GM19324 (cell line): ENCODE data around the gene ROBO4.

ENCODE experiments used
- ATAC-seq: cut with Tn5 transposase; IDR thresholded peaks from one replicate; pipeline ENCODE4 v1.9.1; 2021; ENCODE audit warnings: mild to moderate bottlenecking, moderate library complexity; ENCODE audit not compliant: unreplicated experiment, low FRiP score

ROBO4 gene

DNA sequence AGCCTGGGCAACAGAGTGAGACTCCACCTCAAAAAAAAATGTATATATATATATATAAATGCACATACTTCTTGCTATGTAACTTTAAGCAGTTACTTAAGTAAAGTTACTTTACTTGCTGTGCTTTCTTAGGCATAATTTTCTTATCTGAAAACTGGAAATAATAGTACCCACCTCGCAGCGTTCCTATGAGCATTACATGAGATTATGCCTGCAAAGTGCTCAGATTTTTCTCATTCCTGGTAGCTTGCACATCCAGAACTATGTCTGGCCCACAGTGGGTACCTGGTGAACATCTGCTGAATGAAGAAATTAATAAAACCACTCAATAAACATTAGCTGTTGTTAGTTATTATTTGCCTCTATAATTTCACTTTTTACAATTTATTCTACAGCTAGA is 38.5 kb downstream of the ROBO4 start:
- ATAC-seq, result no peak

DNA sequence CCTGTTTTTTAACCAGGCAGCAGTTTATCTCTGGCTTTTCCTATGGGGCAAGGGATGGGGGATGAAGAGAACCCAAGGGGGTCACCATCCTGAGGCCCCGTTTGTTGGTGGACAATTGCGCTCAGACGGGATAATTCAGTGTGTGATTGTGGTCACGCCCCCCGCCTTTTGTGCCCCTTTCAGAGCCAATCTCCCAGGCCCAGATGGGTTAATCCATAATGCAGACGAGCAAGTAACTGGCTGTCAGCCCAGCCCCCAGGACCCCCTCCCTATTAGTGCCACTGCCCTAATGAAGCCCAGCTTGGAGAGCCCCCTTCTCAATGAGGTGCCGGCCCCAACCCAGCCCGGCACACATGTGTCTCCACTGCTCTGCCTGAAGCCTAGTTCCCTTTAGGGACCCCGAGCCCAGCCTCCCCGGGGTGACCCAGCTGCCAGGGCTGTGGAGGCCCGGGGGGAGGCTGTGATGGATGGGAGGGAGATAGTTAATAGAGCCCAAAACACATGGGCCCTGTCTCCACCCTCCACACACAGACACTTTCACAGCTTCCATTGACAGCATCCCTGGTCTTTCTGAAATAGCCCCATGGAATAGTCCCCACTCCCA is 51.5 kb downstream of the ROBO4 start:
- no peak for ATAC-seq

DNA sequence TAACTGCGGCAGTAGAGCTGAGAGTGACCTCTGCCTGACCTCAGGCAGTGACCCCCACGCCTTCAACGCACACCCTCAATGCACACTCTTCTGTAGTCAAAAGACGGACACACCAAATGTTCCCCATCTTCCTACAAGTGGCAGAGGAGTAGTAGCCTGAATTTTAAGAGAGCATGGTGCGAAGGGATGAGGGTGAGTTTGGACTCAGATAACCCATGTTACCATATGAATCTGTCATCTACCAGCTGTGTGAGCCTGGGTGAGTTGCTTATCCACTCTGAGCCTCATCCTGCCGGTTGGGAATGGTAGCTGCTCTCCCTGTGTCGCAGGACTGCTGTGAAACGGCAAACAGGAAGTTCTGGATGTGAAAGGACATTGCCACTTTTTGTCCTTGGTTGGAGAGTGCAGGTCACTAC is 53.0 kb downstream of the ROBO4 start:
- ATAC-seq, result no peak

DNA sequence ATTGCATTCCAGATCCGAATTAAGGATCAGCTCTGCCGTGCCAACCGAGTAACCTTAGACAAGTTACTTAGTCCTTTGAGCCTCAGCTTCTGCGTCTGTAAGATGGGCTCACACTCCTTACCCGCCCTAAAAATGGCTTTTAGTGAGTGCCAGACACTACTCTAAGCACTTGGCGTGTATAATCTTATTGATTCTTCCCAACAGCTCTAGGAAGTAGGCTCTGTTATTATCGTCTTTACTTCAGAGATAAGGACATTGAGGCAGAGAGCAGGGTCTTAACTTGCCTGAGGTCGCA is 54.1 kb downstream of the ROBO4 start:
- ATAC-seq, result no peak

DNA sequence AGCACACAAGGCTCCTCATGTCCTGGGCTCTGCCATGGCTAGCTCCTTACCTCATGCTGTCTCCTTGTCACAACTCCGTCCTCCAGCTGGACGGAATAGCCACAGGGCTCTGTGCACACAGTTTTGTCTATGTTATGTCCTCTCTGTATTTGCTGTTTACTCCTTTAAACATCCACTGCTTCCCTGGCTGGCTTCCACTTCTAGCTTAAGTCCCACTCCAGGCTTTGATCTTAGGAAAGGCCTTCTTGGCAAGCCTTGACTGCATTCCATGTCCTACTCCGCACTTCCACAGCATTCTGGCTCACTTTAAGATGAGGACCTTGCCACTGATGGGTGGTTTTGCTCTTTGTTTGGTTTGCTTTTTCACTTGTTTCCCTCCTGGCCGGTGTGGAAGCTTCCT is 55.4 kb downstream of the ROBO4 start:
- ATAC-seq, result no peak

DNA sequence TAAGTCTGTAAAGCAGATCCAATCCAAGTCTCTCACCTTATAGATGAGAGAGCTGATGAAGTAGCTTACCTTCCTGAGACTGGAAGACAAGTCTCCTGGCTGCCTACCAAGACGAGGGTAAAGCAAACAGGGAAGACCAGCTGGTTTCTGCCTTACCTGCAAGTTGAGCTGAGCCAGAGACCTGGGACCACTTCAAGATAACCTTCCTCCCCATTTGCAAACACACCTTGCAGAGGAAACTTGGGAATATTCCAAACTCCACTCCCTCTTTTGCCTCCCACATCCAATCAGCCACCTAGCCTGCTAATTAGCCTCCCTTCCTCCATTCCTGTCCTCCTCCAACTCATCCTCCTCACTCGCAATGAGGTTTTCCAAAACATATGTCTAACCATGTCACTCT is 55.8 kb downstream of the ROBO4 start:
- no peak for ATAC-seq

DNA sequence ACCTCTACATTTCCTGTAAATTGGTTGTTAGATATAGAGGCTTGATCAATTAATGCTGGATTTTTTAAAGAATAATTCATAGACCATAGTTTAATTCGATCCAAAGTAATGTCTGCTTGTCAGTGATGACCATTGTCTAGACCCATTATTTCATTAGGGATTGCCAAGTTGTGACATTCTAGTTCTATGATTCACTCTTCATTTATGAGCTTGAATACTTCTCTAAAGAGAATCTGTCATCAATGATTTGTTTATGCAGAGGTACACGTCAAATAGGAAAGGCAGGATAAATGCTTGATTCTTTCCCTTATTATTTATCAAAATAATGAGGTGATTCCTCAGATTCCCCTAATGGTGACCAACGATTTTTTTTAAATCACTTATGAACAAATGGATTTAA is 56.5 kb downstream of the ROBO4 start:
- no peak for ATAC-seq

DNA sequence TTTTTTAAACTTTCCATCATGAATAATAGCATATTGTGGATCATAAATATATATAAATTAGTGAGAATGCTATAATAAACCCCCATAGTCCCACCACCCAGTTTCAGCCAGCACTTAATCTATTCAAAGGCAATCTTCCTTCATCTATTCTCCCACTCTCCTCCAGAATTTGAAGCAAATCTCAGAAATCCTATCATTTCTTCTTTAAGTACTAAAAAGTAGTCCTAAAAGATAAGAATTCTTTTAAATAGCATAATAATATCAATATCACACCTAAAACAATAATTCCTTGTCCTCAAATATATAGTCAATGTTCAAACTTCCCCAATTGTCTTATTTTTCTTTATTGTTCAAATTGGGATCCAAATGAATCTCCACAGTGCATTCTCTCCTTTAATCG is 57.0 kb downstream of the ROBO4 start:
- ATAC-seq, result no peak

DNA sequence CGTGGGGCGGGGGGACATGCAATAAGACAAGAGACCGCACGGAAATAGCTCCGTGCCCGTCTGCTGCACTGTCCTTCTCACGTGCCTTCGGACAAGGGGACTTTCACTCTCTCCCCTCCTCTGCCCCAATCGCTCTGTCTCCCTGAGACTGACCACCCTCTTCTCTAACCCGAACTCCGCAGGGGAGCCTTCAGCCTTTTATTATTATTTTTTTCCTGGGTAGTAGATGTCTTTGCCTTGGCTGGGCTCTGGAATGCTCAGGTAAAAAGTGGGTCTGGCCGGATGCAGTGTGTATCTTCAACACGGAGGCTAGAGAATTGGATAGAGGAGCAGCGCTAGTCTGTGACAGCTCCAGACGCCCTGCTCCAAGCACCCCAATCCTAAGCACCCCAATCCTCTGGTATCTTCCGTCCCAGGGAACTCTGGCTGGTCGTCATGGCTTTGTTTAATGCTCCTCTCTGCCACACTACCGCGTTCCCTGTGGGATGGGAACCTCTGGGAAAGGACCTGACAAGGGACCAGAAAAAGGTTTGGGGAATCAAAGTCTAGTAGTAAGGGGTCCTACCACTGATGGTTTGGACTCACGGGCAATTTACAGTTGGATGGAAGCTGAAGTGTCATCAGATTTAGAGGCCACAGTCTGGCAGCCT is 57.6 kb downstream of the ROBO4 start:
- ATAC-seq, result no peak

DNA sequence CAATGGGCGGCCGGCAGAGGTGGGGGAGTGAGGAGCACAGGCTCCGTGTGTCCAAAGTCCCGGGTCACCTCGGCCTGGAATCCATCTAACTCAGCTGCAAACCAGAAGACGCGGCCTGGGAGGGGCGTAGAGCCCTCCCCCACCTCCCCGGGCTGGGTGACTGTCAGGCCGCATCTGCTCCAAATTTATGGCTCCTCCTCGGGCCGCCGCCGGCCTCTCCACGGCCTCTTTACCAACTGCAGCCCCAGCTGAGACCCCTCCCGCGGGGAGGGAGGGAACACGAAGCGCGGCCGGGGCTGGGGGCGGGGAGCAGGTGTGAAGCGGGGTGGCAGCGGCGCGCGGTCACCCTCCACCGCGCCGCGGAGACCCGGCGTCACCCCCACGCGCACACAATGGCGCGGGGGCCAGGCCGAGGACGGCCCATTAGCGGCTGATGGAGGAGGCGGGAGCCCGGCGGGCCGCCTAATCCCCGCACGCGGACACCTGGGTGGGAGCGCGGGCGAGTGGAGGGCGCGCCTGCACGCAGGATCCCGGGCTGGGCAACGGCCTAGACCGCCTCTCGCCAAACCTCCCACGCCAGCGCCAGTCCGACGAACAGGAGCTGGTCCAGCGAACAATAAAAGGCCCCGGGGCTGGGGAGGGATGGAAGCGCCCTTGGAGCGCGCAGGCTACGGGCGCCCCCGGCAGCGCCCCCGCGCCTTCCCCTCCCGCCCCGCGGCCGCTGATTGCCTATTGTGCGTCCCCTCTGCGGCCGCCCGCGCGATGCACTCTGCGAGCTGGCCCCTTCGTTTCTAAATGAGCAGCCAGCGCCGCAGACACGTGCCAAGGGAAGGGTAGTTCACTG is 58.3 kb downstream of the ROBO4 start:
- no peak for ATAC-seq

DNA sequence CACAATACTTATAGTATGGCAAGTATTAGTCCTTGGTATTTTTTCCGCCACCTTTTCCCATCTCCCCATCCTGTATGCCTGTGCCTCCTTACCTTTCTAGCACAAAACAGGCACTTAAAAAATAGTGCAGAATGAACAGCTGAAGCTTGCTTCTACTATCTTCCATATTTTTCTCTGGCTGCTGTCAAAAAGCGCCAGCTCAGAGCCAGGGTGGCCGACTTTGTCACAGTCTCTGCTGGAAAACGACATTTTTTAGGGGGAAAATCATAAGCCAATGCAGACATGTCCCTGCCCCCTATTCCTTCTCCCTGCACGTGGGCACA is 58.9 kb downstream of the ROBO4 start:
- no peak for ATAC-seq

DNA sequence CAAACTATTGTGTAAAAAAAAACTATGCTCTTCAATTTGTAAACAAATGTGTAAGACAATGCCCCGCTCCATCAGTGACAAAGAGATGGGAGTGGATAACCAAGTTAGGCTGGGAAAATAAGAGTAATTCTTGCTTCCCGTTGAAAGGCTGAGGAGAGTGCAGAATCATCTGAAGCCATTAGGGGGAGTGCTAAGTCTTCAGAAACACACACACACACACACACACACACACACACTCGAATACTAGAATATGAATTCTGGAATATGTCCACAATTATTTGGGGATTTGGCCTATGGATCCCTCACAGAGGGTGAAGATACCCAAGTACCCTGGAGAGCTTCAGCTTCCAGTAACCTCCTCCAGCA is 60.2 kb downstream of the ROBO4 start:
- ATAC-seq, result no peak

DNA sequence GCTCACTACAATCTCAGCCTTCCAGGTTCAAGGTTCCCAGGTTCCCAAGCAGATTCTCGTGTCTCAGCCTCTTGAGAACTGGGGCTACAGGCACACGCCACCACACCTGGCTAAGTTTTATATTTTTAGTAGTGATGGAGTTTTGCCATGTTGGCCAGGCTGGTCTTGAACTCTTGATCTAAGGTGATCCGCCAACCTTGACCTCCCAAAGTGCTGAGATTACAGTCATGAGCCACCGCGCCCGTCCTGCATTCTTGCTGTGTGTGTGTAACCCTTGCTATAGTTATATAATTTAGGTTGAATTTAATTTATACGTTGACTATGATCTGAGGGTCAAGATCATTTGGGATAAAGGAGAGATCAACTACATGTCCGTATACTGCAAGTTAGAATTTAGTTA is 61.7 kb downstream of the ROBO4 start:
- no peak for ATAC-seq

DNA sequence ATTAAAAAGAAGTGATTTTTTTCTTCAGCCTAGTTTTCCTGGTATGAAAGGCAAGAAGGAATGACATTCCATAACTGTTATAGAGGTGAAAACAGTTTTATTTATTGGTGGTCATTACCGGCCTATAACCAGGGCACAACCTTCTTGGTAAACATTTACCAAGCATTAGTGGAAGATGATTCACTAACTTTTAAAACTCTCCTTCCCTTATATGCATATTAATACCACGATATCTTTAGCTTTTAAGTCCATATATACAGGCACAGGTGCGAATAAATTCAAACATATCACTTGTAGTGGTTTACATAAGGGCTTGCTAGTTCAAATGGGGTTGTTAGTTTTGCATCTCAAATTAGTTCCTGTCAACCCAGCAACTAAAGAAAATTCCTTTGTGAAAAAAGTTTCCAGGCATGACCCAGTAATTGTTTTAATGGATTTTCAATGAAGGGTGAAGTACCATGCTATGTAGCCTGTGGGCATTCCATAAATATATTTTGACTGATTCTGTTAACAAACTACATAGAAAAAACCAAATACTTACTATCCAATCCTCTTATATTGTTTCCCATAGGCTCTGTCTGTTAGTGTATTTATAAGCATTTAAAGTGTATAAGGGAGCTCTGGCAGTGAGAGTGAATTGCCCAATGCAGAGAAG is 63.0 kb downstream of the ROBO4 start:
- no peak for ATAC-seq
